SK-N-MC (cell line): ENCODE results near the gene NFE2L1.

Experiments used
- EZH2 ChIP-seq: fragments of 200-600 bp; sonication (generic); IDR thresholded peaks from one replicate; pipeline ENCODE4 v1.6.1; 2017; ENCODE audit warnings: antibody characterized with exemption
- FOXP2 ChIP-seq: optimal IDR thresholded peaks from 2 replicates; pipeline ENCODE3; 2011; ENCODE audit warnings: mild to moderate bottlenecking, moderate library complexity; ENCODE audit not compliant: insufficient read depth; ENCODE audit errors: extremely low read length, control extremely low read depth
- POLR2AphosphoS5 ChIP-seq: IDR thresholded peaks from 2 replicates; pipeline ENCODE4 v1.6.1; 2012; ENCODE audit warnings: mild to moderate bottlenecking, low read depth, low read length, borderline replicate concordance

- TF ChIP-seq EZH2 (no peak), POLR2AphosphoS5 (no peak), FOXP2 (no peak)
Measured at GRCh38 chr17:48004983-48005382, 43.2 kb upstream of the NFE2L1 start.
